GM18499 (cell line): ENCODE measurements around the gene CLEC2L.
"Not testable (repeated sequence)": the region's sequence is repeated elsewhere in the genome, so short reads cannot be mapped to it uniquely, and the experiment has no call there.

Source experiments
- ATAC-seq: cut with Tn5 transposase; IDR thresholded peaks from one replicate; pipeline ENCODE4 v1.9.1; 2021; ENCODE audit warnings: moderate number of reproducible peaks; ENCODE audit not compliant: insufficient read depth, unreplicated experiment

Gene CLEC2L

DNA sequence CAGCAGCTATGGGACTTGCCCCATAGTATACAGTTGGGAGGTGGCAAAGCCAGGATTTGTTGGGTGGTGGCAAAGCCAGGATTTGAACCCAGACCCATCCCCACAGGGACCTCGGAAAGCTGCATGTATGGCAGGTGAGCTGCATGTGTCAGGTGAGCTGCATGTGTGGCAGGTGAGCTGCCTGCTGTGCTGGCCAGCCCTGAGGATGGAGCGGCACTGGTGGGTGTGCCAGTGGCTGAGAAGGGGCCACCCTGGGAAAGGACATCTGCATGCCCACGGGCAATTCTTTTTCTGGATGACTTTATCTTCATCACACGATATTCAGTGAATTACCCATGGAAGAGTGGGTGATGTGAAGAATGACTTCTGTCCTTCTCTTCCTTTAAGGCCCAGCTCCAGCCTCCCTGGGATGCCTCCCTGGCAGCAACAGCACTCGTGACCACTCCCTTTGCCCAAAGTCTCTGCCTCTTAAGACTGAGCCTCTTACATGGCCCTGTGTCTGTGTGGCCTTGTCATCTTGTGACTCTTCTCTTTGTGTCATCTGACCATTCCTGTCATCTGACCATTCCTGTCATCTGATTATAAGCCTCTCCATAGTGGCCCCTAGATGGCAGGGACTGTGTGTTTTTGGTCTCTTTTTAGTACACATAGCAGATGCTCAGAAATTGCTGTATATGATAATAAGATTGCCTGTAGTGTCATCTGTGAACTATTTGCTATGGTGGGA is 25.0 kb downstream of the CLEC2L start:
- ATAC-seq: no peak

DNA sequence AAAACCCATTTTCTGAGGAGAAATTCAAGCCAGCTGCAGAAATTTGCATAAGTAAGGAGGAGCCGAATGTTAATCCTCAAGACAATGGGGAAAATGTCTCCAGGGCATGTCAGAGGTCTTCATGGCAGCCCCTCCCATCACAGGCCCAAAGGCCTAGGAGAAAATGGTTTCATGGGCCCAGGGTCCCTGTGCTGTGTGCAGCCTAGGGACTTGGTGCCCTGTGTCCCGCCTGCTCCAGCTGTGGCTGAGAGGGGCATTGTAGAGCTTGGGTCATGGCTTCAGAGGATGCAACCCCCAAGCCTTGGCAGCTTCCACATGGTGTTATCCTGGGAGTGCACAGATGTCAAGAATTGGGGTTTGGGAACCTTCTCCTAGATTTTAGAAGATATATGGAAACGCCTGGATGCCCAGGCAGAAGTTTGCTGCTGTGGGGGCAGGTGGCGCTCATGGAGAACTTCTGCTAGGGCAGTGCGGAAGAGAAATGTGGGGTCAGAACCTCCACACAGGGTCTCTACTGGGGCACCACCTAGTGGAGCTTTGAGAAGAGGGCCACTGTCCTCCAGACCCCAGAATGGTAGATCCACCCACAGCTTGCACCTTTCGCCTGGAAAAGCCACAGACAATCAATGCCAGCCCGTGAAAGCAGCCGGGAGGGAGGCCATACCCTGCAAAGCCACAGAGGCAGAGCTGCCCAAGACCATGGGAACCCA is 30.7 kb downstream of the CLEC2L start:
- not testable (repeated sequence) for ATAC-seq

DNA sequence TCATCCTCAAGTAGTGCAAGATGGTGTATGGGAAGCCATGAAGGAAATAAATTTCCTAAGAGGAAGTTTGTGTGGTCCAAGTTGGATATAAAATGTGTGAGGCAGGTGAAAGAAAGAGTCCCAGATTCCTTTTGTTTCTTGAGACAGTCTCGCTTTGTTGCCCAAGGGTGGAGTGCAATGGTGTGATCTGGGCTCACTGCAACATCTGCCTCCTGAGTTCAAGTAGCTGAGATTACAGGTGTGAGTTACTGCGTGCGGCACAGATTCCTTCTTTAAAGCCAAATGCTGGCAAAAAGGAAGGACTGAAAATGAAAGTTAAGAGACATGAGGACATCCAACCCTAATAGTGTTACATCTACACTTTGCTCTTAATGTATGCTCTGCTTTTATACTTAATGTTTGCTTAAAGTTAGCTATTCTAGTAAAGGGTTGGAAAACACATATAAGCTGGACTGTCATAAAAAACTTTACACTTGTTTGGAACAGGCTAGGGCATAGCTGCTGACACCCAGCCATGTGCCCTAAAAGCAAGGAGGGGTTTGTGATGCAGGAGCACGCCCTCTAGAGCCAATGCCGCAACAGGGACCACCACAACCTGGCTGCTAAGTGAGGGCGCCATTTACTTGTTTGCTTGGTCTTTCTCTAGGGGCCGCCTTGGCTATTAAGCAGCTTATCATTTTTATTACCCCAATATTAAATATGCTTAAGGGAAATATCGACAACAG is 34.5 kb downstream of the CLEC2L start:
- ATAC-seq: no peak

DNA sequence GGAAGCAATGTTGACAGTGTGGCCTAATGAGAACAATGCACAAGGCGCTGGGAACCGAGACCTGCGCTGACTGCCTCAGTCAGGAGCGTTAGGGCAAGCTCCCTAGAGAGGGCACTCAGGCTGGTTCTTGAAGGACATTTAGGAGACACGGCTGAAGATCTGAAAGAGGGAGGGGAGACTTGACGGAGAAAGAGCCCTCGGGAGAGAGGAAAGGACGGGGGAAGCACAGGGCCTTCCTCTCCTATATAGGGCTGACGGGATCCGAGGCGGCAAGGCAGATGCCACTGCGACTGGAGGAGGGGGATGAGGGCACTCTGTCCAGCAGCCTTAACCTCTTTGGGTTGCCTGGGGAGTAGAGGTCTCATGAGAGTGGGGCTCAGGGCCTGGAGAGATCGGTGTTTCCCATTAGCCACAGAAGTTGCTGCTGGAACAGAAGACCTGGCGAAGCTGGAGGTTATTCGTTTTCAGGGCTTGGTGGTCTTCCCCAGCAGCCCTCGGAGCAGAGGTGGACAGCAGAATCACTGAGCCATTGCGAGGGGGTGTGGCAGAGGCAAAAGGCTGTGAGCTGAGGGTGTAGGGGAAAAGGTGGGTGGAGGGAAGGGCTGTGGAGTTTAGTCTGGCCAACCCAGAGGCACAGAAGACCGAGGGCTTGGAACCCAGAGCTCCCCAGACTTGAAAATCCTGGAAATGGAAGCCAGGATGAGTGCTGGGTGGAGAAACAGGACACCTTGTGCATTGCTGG is 36.0 kb downstream of the CLEC2L start:
- ATAC-seq: no peak

DNA sequence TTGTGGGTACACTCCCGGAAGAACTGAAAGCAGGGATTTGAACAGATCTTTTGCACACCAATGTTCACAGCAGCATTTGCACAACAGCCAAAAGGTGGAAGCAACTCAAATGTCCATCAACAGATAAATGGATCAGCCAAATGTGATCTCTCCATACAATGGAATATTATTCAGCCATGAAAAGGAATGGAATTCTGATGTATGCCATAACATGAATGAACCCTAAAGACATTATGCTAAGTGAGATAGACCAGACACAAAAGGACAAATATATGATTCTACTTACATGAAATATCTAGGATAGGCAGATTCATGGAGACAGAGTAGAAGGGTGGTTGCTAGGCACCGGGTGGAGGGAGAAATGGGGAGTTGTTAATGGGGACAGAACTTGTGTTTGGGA is 36.7 kb downstream of the CLEC2L start:
- no peak for ATAC-seq

DNA sequence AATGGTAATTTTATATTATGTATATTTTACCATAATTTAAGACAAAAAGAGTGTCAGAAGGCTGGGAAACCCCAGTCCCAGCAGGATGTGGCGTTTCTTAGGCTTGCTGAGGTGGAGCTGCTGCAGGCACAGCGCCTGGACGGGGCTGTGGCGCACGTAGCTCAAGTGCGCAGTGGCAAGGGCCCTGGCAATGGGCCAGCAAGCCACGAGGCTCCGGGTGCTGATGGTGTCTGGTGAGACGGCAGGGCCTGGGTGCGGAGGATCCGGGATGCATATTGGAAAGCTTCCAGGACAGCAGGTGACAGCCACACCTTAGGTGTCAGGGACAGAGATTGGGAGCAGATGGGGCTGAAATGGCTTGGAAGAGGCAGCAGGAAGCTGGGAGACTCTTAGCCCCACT is 37.2 kb downstream of the CLEC2L start:
- ATAC-seq: no peak

DNA sequence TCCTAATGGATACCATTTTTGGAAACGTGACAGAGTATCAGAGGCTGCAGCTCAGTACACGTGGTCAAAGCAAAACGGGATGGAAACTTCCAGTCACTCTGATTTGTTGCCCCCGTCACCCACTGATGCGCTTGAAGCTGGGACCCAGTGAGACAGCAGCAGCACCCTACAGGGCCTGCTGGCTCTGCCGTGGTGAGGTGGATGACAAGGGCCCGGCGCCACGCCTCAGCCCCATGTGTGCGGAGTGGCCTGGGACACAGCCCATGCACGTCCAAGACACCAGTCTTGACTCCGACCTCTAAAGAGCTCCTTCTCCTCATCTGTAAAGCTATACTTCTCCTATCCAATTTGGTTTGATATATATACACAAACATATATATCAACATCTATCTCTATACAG is 39.0 kb downstream of the CLEC2L start:
- ATAC-seq: no peak

DNA sequence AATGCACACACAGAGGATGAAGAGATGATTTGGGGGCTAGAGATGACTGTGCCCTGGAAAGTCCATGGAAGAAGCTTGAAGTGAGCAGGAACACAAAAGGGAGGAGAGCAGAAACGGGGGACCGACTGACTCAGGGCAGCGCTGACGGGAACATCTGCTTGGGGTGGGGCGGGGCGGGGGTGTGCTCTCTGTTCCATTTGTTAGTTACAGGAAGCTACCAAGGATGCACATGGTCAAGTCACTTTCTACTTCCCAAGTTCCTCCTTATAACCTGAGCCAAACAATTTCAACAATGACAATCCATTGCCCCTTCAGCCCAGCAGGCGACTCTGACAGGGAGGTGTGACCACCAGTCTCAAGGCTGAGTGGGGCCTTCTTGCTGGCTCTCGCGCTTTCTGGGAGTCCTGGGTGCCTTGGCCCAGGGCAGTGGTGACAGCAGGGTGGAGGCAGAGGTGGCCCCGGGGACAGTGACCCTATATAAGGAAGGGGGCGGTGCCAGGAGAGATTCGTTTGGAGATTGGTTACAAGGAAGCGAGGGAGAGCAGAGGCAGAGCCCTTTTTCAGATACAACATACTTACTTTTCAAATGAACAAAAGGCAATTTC is 39.6 kb downstream of the CLEC2L start:
- no peak for ATAC-seq

DNA sequence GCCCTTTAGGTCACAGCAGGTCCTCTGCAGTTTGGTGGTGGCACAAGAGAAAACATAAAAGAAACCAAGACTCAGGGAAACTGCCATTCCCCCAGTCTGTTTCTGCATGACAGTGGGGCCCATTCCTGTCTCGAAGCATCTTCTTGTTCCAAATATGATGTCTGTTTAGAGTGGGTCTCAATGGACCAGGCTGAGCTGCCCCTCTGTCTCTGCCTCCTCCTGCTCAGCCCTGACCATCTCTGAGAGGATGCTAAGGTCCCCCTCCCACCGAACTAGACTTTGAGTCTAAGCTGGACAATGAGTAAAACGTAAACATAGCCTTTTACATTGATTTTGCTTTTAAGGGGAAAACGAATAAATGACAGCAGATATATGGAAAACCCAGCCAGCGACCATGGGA is 40.4 kb downstream of the CLEC2L start:
- no peak for ATAC-seq

DNA sequence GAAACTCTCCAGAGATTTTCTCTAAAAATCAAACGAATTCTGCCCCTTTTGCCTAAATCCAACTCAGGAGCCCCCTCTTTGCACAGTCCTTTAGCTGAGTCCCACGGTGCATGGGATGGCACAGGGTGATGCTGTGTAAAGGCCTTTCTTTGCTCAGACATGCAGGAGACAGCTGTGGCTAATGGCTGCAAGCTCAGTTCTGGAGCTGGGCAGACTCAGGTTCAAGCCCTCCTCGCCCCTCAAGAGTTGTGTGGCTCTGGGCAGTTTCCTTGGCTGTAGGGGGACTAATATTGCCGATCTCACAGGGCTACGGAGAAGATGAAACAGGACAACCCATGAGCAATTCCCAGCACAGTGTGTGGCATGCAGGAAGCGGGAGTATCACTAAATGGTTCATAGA is 42.6 kb downstream of the CLEC2L start:
- ATAC-seq: no peak

DNA sequence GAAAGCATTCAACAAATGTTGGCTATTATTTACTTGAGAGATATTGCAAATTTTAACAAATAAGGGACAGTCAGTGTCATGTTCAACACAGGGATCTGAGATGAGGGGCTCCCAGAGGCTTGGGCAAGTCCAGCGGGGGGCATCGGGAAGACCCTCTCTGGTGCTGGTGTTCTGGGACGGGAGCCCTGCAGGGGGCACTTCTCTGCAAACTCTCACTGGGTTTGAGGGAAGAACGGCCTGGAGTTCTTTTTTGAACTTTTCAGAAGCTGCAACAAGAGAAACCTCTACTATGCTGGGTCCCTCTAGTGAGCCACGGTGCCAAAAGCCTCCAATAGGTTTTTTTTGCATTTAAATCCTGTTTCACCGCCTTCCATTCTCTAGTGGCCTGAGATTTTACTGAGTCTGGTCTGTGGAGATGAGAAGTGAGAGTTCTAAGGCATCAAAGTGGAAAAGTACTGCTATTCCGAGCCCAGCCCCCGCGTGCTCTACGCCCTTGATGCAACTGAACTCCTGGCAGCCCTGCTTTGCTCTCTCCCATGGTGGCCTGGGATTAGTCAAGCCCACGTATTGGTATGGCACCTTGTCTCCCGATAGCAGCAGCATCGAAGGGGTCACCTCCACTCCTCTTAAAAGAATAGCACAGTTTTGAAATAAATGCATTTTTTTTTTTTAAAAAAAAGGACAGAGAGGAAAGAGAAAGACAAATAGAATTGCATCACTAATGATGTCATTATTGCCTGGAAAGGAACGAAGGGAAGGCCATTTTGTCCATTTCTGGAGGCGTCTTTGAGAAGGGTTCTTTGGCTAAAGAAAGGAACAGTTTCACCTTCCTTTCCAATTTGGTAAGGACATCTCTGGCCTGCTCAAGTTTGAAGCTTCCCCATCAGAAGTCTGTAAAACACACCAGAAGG is 43.5 kb downstream of the CLEC2L start:
- no peak for ATAC-seq

DNA sequence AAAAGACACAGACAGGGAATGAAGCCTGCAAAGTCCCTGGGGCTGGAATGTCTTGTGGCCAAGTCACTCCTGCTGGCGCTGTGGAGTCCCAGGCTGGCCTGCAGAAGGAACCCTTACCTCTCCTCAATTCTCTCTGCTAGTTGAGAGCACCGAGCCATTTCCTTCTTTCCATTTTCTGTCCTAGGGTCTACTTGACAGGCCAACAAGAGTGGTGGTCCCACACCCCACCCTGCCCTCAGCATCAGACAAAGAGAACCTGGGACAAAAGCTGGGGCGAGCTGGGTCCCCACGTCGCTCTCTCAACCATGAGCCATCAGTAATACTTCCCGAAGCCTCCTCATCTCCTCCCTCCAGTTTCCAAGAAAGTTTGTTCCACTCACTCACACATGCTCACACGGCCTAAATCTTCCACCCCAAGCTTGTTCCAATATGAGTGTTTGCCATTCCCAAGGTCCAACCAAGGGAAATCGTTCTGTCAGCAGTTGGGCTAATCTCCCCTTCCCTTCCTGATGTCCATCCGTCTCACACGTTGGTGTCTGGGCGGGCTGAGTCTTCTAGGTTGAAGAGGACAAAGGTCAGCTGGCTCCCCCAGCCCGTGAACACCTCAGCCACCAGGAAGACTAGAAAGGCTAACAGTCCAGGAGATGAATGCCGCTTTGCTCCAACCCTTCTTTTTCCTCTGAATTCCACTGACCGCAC is 44.3 kb downstream of the CLEC2L start:
- no peak for ATAC-seq

DNA sequence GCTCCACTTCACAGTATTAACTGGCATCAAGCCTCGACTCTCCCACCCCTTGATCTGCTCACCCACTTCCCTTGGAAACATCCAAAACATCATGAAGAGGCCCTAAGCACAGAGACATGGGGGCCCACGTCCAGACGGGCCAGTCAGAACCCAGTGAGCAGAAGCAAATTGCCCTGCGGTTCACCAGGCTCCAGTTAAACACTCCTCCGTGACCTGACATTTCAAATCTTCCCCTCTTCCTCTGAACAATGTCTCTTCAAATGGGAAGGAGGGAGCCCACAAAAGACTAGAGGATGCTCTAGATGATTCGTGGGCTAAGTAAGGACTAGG is 44.8 kb downstream of the CLEC2L start:
- no peak for ATAC-seq

DNA sequence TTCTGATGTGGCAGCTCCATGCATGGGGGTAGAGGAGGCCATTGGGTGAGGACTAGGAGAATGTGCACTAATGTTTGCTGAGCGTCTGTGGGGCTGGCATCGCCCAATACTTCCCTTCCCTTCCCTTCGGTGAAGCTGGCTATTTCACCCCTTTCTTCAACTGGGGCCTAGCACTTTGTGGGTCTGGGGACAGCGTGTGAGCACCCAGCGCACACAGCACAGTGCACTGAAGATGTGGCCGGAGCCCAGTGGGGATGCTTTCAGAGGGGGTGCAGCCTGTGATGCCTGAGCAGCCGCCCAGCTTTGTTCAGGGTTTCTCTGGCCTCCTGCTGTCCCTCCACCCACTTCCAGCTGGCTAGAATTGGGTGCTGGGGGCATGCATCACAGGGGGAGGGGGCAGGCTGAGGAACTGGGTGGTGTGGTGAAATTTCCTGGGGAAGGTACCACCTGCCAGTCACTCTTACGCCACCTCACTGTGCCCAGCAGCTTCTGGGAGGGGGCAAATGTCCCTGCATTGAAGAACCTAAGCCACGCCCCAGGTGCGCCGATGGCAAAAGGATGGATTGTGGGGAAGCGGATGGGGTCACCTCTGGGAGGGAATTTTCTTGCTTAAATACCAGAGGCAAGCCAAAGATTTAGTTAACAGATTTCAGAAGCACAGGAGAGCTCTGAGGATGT is 45.5 kb downstream of the CLEC2L start:
- ATAC-seq: no peak

DNA sequence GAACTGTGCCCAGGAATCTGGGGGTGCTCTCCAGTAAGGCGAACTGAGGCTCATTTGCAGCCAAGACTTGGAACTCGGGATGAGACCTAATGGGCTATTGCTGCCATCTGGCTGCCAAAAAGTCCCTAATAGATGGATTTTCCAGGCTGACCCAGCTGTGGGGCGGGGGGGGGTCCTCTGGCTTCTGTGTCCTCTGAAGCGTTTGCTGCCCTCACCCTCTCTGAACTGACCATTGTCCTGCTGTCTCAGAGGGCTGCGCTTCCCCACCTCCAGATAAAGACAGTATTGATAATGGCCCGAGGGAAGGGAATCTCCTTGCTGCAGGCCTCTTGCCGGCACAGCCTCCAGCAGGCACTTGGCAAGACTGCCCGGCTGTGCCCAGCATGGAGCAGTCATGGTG is 46.6 kb downstream of the CLEC2L start:
- ATAC-seq: no peak

DNA sequence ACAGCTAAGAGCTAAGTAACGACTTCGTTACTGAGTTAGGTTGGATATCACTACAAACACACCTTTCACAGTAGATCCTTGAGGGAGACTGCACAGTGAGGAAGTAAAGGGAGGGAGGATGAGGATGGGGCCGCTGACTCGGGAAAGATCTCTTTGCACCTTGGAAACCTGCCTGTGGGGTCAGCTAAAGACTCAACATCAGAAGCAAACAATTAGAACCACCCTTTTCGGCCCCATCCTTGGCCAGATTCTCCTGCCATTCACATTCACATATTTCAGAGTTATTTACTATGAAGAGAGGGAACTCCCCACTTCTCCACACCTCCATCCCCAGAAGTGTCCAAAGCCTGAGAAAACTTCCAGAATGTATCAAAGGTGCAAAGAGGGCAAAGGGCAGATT is 47.1 kb downstream of the CLEC2L start:
- no peak for ATAC-seq

DNA sequence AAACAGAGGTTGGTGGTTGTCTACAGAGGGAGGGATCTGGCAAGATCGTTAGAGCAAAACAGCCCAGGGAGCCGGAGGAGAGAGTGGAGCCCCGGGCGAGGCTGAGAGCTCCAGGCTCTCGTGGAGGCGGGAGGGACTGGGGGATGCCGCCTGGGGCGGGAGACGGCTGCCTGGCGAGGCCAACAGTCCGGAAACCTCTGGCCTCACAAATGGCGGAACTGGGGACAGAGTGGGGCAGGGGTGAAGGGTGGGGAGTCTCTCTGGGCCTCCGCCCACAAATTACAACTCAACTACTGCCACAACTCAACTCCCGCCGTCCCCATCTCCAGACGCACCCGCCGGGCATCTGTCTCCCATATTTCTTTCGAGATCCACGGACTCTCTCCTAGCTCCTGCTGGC is 47.7 kb downstream of the CLEC2L start:
- no peak for ATAC-seq

DNA sequence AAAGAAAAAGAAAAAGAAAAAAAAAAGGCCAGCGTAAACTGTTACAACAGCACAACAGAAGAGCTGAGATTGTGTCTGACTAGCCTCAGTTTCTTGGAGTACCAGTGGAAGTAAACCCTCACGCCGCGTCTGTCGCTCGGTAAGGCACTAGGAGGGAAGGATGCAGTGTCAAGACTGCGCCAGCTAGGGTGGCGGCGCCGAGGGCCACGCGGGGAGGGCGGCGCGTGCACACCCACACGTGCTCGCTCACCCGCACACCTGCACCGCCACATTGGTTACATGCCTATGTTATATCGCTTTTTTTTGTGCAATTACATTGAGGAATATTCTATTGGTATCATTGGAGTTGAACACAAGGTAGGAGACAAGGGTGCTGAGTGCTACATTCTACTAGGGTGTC is 48.2 kb downstream of the CLEC2L start:
- ATAC-seq: no peak
